ENCODE results near the gene GMPR2.

GMPR2 gene

GRCh38 chr14:24236689-24237462 is 4.1 kb downstream of the GMPR2 start:
- Histone ChIP-seq H3K27me3 (ENCODE audit: control insufficient read depth in 3 of 3, insufficient read depth in 3 of 3, low read depth in 1 of 3, low read length in 3 of 3) (no peaks in the 10 kb centered on the region), H3K23ac (ENCODE audit: low read depth, low read length, poor library complexity) (no peak overlapping the region), H2BK12ac (ENCODE audit: low read length) (no peak overlapping the region), H3K27ac (replicated peaks; ENCODE audit: low read length) (no peak overlapping the region), H3K4me1 (ENCODE audit: control insufficient read depth in 2 of 2, insufficient read depth in 1 of 2, low read depth in 1 of 2, low read length in 2 of 2) (peaks cover 6% of the 10 kb centered on the region in 2 donors), H4K91ac (ENCODE audit: low read depth, low read length, poor library complexity) (no peak overlapping the region), H2AK5ac (ENCODE audit: low read depth, low read length) (no peak overlapping the region), H3K4me2 (ENCODE audit: insufficient read depth, low read length, poor library complexity, severe bottlenecking) (no peak overlapping the region), H3K4me3 (ENCODE audit: low read length in 2 of 2) (no peak overlapping the region), H2BK120ac (ENCODE audit: low read depth, low read length) (no peak overlapping the region), H3K9ac (ENCODE audit: low read depth, low read length, poor library complexity) (no peak overlapping the region), H3K18ac (ENCODE audit: low read length) (no peak overlapping the region), H3K79me1 (ENCODE audit: low read depth, low read length) (peaks cover 4% of the 10 kb centered on the region), H3K14ac (ENCODE audit: low read length) (no peak overlapping the region), H4K8ac (ENCODE audit: low read depth, low read length) (no peak overlapping the region), H3K4ac (ENCODE audit: low read length) (no peak overlapping the region), H2AFZ (ENCODE audit: low read length) (no peak overlapping the region), H2BK5ac (ENCODE audit: low read length) (no peak overlapping the region), H2BK15ac (ENCODE audit: low read length) (no peak overlapping the region), H3K36me3 (replicated peaks in 1 of 2; ENCODE audit: control insufficient read depth in 2 of 2, insufficient read depth in 2 of 2, low read length in 2 of 2) (peaks cover 40 to 73% of the 10 kb centered on the region in 2 donors), H3K9me3 (replicated peaks in 1 of 2; ENCODE audit: control insufficient read depth in 2 of 2, insufficient read depth in 1 of 2, low read depth in 1 of 2, low read length in 2 of 2) (no peaks in the 10 kb centered on the region)
- no peak for DNase-seq (ENCODE audit: low spot score)
- no CpG with 5 or more reads among the region's 6 CpGs for WGBS, 2 donors (ENCODE audit: extremely low coverage in 2 of 2, insufficient read length in 2 of 2, insufficient replicate concordance in 1 of 2)

- no peaks in the 10 kb centered on the region for H3K9me3 ChIP-seq (replicated peaks in 1 of 2; ENCODE audit: control insufficient read depth in 2 of 2, insufficient read depth in 1 of 2, low read depth in 1 of 2, low read length in 2 of 2)
- H3K27me3 ChIP-seq (ENCODE audit: control insufficient read depth in 3 of 3, insufficient read depth in 3 of 3, low read depth in 1 of 3, low read length in 3 of 3), result no peaks in the 10 kb centered on the region
- no peak overlapping the region for H3K18ac ChIP-seq (ENCODE audit: low read length)
- no peak overlapping the region for H3K27ac ChIP-seq (replicated peaks; ENCODE audit: low read length)
- no peak overlapping the region for H4K91ac ChIP-seq (ENCODE audit: low read depth, low read length, poor library complexity)
- H2BK5ac ChIP-seq (ENCODE audit: low read length), result no peak overlapping the region
- H2AK5ac ChIP-seq (ENCODE audit: low read depth, low read length), result no peak overlapping the region
- no peak overlapping the region for H3K14ac ChIP-seq (ENCODE audit: low read length)
- no peak overlapping the region for H2BK120ac ChIP-seq (ENCODE audit: low read depth, low read length)
- no peak for DNase-seq (ENCODE audit: low spot score)
- H4K8ac ChIP-seq (ENCODE audit: low read depth, low read length), result no peak overlapping the region
- H2BK15ac ChIP-seq (ENCODE audit: low read length), result no peak overlapping the region
- H3K4me2 ChIP-seq (ENCODE audit: insufficient read depth, low read length, poor library complexity, severe bottlenecking), result no peak overlapping the region
- peaks cover 4% of the 10 kb centered on the region for H3K79me1 ChIP-seq (ENCODE audit: low read depth, low read length)
- H2AFZ ChIP-seq (ENCODE audit: low read length), result no peak overlapping the region
- no peak overlapping the region for H2BK12ac ChIP-seq (ENCODE audit: low read length)
- peaks cover 40 to 73% of the 10 kb centered on the region in 2 donors for H3K36me3 ChIP-seq (replicated peaks in 1 of 2; ENCODE audit: control insufficient read depth in 2 of 2, insufficient read depth in 2 of 2, low read length in 2 of 2)
- no peak overlapping the region for H3K9ac ChIP-seq (ENCODE audit: low read depth, low read length, poor library complexity)
- no peak overlapping the region for H3K23ac ChIP-seq (ENCODE audit: low read depth, low read length, poor library complexity)
- H3K4me1 ChIP-seq (ENCODE audit: control insufficient read depth in 2 of 2, insufficient read depth in 1 of 2, low read depth in 1 of 2, low read length in 2 of 2), result peaks cover 6% of the 10 kb centered on the region in 2 donors
- WGBS, 2 donors (ENCODE audit: extremely low coverage in 2 of 2, insufficient read length in 2 of 2, insufficient replicate concordance in 1 of 2), result no CpG with 5 or more reads among the region's 2 CpGs
- H3K4ac ChIP-seq (ENCODE audit: low read length), result no peak overlapping the region
- H3K4me3 ChIP-seq (ENCODE audit: low read length in 2 of 2), result no peak overlapping the region
Observed at GRCh38 chr14:24237463-24237955, 4.8 kb downstream of the GMPR2 start.

DNA sequence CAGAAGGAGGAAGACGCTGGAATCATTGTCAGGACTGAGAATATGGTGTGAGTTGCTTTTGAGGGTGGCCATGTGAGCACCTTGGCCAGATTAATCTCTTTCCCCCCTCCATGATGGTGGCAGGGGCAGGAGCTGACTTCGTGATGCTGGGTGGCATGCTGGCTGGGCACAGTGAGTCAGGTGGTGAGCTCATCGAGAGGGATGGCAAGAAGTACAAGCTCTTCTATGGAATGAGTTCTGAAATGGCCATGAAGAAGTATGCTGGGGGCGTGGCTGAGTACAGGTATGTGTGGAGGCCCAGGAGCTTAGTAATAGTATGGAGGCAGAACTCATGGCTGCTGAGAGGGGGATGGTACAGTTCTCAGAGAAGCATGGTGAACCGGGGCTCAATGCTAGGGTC is 5.4 kb downstream of the GMPR2 start:
- Histone ChIP-seq H3K14ac (ENCODE audit: low read length) (no peak overlapping the region), H3K4me1 (ENCODE audit: control insufficient read depth in 2 of 2, insufficient read depth in 1 of 2, low read depth in 1 of 2, low read length in 2 of 2) (peaks cover 4 to 6% of the 10 kb centered on the region in 2 donors), H3K9me3 (replicated peaks in 1 of 2; ENCODE audit: control insufficient read depth in 2 of 2, insufficient read depth in 1 of 2, low read depth in 1 of 2, low read length in 2 of 2) (no peaks in the 10 kb centered on the region), H2AK5ac (ENCODE audit: low read depth, low read length) (no peak overlapping the region), H4K91ac (ENCODE audit: low read depth, low read length, poor library complexity) (no peak overlapping the region), H3K4ac (ENCODE audit: low read length) (no peak overlapping the region), H2BK12ac (ENCODE audit: low read length) (no peak overlapping the region), H3K4me3 (ENCODE audit: low read length in 2 of 2) (no peak overlapping the region), H2BK120ac (ENCODE audit: low read depth, low read length) (no peak overlapping the region), H3K9ac (ENCODE audit: low read depth, low read length, poor library complexity) (no peak overlapping the region), H3K4me2 (ENCODE audit: insufficient read depth, low read length, poor library complexity, severe bottlenecking) (no peak overlapping the region), H3K27me3 (ENCODE audit: control insufficient read depth in 3 of 3, insufficient read depth in 3 of 3, low read depth in 1 of 3, low read length in 3 of 3) (no peaks in the 10 kb centered on the region), H2BK15ac (ENCODE audit: low read length) (no peak overlapping the region), H3K79me1 (ENCODE audit: low read depth, low read length) (peaks cover 4% of the 10 kb centered on the region), H2AFZ (ENCODE audit: low read length) (no peak overlapping the region), H4K8ac (ENCODE audit: low read depth, low read length) (no peak overlapping the region), H3K18ac (ENCODE audit: low read length) (no peak overlapping the region), H3K23ac (ENCODE audit: low read depth, low read length, poor library complexity) (no peak overlapping the region), H3K27ac (replicated peaks; ENCODE audit: low read length) (no peak overlapping the region), H2BK5ac (ENCODE audit: low read length) (no peak overlapping the region), H3K36me3 (replicated peaks in 1 of 2; ENCODE audit: control insufficient read depth in 2 of 2, insufficient read depth in 2 of 2, low read length in 2 of 2) (peaks cover 40 to 73% of the 10 kb centered on the region in 2 donors)
- DNase-seq (ENCODE audit: low spot score), result no peak
- no CpG with 5 or more reads among the region's 5 CpGs for WGBS, 2 donors (ENCODE audit: extremely low coverage in 2 of 2, insufficient read length in 2 of 2, insufficient replicate concordance in 1 of 2)

DNA sequence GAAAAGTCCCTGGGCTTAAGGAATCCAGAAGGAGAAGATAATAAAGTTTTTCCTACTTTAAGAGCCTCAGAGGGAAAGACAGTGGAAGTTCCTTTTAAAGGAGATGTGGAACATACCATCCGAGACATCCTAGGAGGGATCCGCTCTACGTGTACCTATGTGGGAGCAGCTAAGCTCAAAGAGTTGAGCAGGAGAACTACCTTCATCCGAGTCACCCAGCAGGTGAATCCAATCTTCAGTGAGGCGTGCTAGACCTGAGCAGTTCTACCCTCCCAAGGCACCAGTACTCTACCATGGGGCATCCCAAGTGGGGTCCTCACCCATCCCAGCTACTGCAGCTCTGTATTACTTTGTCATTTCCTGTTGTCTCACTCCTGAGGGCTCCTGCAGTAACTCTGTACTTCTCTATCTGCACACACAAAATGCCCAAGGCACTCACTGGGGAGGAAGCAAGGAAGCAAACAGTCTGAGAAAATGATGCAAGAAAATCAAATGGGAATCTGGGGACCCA is 5.9 kb downstream of the GMPR2 start:
- H3K18ac ChIP-seq (ENCODE audit: low read length), result no peak overlapping the region
- no peak overlapping the region for H3K14ac ChIP-seq (ENCODE audit: low read length)
- H3K23ac ChIP-seq (ENCODE audit: low read depth, low read length, poor library complexity), result no peak overlapping the region
- H4K91ac ChIP-seq (ENCODE audit: low read depth, low read length, poor library complexity), result no peak overlapping the region
- peaks cover 40 to 73% of the 10 kb centered on the region in 2 donors for H3K36me3 ChIP-seq (replicated peaks in 1 of 2; ENCODE audit: control insufficient read depth in 2 of 2, insufficient read depth in 2 of 2, low read length in 2 of 2)
- H3K79me1 ChIP-seq (ENCODE audit: low read depth, low read length), result peaks cover 4% of the 10 kb centered on the region
- no peak overlapping the region for H2BK12ac ChIP-seq (ENCODE audit: low read length)
- no CpG with 5 or more reads among the region's 5 CpGs for WGBS, 2 donors (ENCODE audit: extremely low coverage in 2 of 2, insufficient read length in 2 of 2, insufficient replicate concordance in 1 of 2)
- H3K4me2 ChIP-seq (ENCODE audit: insufficient read depth, low read length, poor library complexity, severe bottlenecking), result no peak overlapping the region
- no peak overlapping the region for H3K9ac ChIP-seq (ENCODE audit: low read depth, low read length, poor library complexity)
- H3K27me3 ChIP-seq (ENCODE audit: control insufficient read depth in 3 of 3, insufficient read depth in 3 of 3, low read depth in 1 of 3, low read length in 3 of 3), result no peaks in the 10 kb centered on the region
- peaks cover 0 to under 1% of the 10 kb centered on the region in 2 donors for H3K4me1 ChIP-seq (ENCODE audit: control insufficient read depth in 2 of 2, insufficient read depth in 1 of 2, low read depth in 1 of 2, low read length in 2 of 2)
- H2AFZ ChIP-seq (ENCODE audit: low read length), result no peak overlapping the region
- H3K9me3 ChIP-seq (replicated peaks in 1 of 2; ENCODE audit: control insufficient read depth in 2 of 2, insufficient read depth in 1 of 2, low read depth in 1 of 2, low read length in 2 of 2), result no peaks in the 10 kb centered on the region
- H4K8ac ChIP-seq (ENCODE audit: low read depth, low read length), result no peak overlapping the region
- H2BK5ac ChIP-seq (ENCODE audit: low read length), result no peak overlapping the region
- H2AK5ac ChIP-seq (ENCODE audit: low read depth, low read length), result no peak overlapping the region
- no peak overlapping the region for H2BK15ac ChIP-seq (ENCODE audit: low read length)
- H3K4me3 ChIP-seq (ENCODE audit: low read length in 2 of 2), result no peak overlapping the region
- H2BK120ac ChIP-seq (ENCODE audit: low read depth, low read length), result no peak overlapping the region
- DNase-seq (ENCODE audit: low spot score), result no peak
- no peak overlapping the region for H3K4ac ChIP-seq (ENCODE audit: low read length)
- H3K27ac ChIP-seq (replicated peaks; ENCODE audit: low read length), result no peak overlapping the region
